C4-2B (cell line): ENCODE results near the gene ZNF205.
"Not testable (repeated sequence)": the region's sequence is repeated elsewhere in the genome, so short reads cannot be mapped to it uniquely, and the experiment has no call there.

Experiments used
- H3K27ac ChIP-seq: fragments of 450-650 bp; 2 replicates; pipeline ENCODE4 v1.5.1; 2017
- CTCF ChIP-seq: fragments of 450-650 bp; conservative IDR thresholded peaks from 2 replicates; pipeline ENCODE4 v1.5.1; 2017; ENCODE audit warnings: mild to moderate bottlenecking
- ZFX ChIP-seq: fragments of 450-650 bp; IDR thresholded peaks from 2 replicates; pipeline ENCODE4 v1.6.1; 2017

ZNF205 gene

GRCh38 chr16:3166505-3166886 is 54.1 kb downstream of the ZNF205 start:
- H3K27ac ChIP-seq: no peak overlapping the region
- TF ChIP-seq CTCF (no peak), ZFX (no peak)

GRCh38 chr16:3168729-3169128 is 56.3 kb downstream of the ZNF205 start:
- not testable (repeated sequence) for H3K27ac ChIP-seq
